Endothelial cell of umbilical vein (primary cell): Measurements from ENCODE around the gene CATSPERD. TPM values are rescaled to one million over a fixed set of nuclear protein-coding genes. Genes with fewer than 3 reads are reported as not detected.

ENCODE experiments used
- BruUV-seq: library from RNA; stranded (reverse); fragments of 400-500 nt; replicated peaks from 2 replicates; lab custom pipeline; 2021; lab: Mats Ljungman, UMichigan
- CTCF ChIA-PET: fragments of 300-600, 350-600 bp; sonication (Branson Sonifier 250); formaldehyde crosslinking; loops from one replicate; lab custom pipeline; 2021; ENCODE audit warnings: antibody characterized with exemption, inconsistent platforms; lab: Charles Lee
- POLR2A ChIA-PET: fragments of 300-600, 350-600 bp; sonication (Branson Sonifier 250); formaldehyde crosslinking; loops from one replicate; lab custom pipeline; 2021; ENCODE audit warnings: antibody characterized with exemption, inconsistent platforms; lab: Charles Lee
- DNase-seq: peaks from one replicate; pipeline ENCODE4 v3.0.0-alpha.2; 2011; ENCODE audit warnings: low read depth, low spot score
- FAIRE-seq: peaks from 2 replicates; lab custom pipeline; 2011; peaks lifted over from hg19 to GRCh38; lab: Jason Lieb, UNC
- H2AFZ ChIP-seq: 2 replicates; pipeline ENCODE4 v1.6.0; 2012; ENCODE audit warnings: low read depth, low read length, control low read depth, inconsistent platforms
- H3K27ac ChIP-seq: 2 replicates; pipeline ENCODE4 v1.5.1; 2011; ENCODE audit warnings: low read depth, mild to moderate bottlenecking, control low read depth, low read length, moderate library complexity; ENCODE audit not compliant: insufficient read depth
- H3K27me3 ChIP-seq, 2 experiments: 2 replicates each; pipeline versions ENCODE4 v1.6.0 to v1.6.1; 2011; ENCODE audit warnings: low read length in 2 of 2, mixed read lengths in 1 of 2; ENCODE audit not compliant: control insufficient read depth in 2 of 2, insufficient read depth in 2 of 2
- H3K36me3 ChIP-seq, 2 experiments: 2 replicates in 1 of 2; 3 replicates in 1 of 2; pipeline ENCODE4 v1.5.1; 2011; ENCODE audit warnings: low read length in 2 of 2, mild to moderate bottlenecking in 1 of 2, moderate library complexity in 1 of 2; ENCODE audit not compliant: control insufficient read depth in 2 of 2, insufficient read depth in 2 of 2; ENCODE audit errors: extremely low read depth in 1 of 2
- H3K4me1 ChIP-seq: 3 replicates; pipeline ENCODE4 v1.5.1; 2011; ENCODE audit warnings: mild to moderate bottlenecking, low read length; ENCODE audit not compliant: control insufficient read depth, insufficient read depth; ENCODE audit errors: extremely low read depth
- H3K4me2 ChIP-seq: 2 replicates; pipeline ENCODE4 v1.6.1; 2011; ENCODE audit warnings: low read length, control low read depth, mixed read lengths; ENCODE audit not compliant: insufficient read depth
- H3K4me3 ChIP-seq, 3 experiments: fragments of 200-600 bp in 1 of 3; sonication (generic), shearing (Covaris generic) in 1 of 3; replicated peaks in 1 of 3; 2 replicates each; pipeline ENCODE4 v1.5.1; 2011 to 2016; ENCODE audit warnings: control low read depth in 3 of 3, low read length in 3 of 3, mild to moderate bottlenecking in 2 of 3, inconsistent platforms in 1 of 3, low read depth in 1 of 3, moderate library complexity in 1 of 3; ENCODE audit not compliant: insufficient read depth in 1 of 3
- H3K79me2 ChIP-seq: 2 replicates; pipeline ENCODE4 v1.6.0; 2012; ENCODE audit warnings: low read length, inconsistent platforms; ENCODE audit not compliant: control insufficient read depth, insufficient read depth
- H3K9ac ChIP-seq: replicated peaks from 2 replicates; pipeline ENCODE3; 2011; ENCODE audit warnings: low read length, control low read depth; ENCODE audit not compliant: insufficient read depth; ENCODE audit errors: extremely low read depth
- H3K9me1 ChIP-seq: replicated peaks from 3 replicates; pipeline ENCODE4 v1.6.0; 2011; ENCODE audit warnings: mild to moderate bottlenecking, low read length; ENCODE audit not compliant: control insufficient read depth, insufficient read depth; ENCODE audit errors: extremely low read depth
- H3K9me3 ChIP-seq: replicated peaks from 2 replicates; pipeline ENCODE4 v1.5.1; 2012; ENCODE audit warnings: low read length, inconsistent platforms; ENCODE audit not compliant: control insufficient read depth, insufficient read depth
- H4K20me1 ChIP-seq: replicated peaks from 2 replicates; pipeline ENCODE3; 2011; ENCODE audit warnings: mild to moderate bottlenecking, low read length; ENCODE audit not compliant: control insufficient read depth, insufficient read depth; ENCODE audit errors: extremely low read depth
- CTCF ChIP-seq, 2 donors: IDR thresholded peaks; 1 replicate in 1 of 2; 2 replicates in 1 of 2; pipeline ENCODE4 v1.5.1; 2011; ENCODE audit warnings: low read length in 2 of 2, mild to moderate bottlenecking in 2 of 2, moderate library complexity in 2 of 2, control low read depth in 1 of 2, inconsistent platforms in 1 of 2, low read depth in 1 of 2; ENCODE audit not compliant: insufficient read depth in 1 of 2; ENCODE audit errors: extremely low read depth in 1 of 2
- EZH2 ChIP-seq: IDR thresholded peaks from 2 replicates; pipeline ENCODE4 v1.6.1; 2012; ENCODE audit warnings: borderline replicate concordance, low read depth, mild to moderate bottlenecking, moderate library complexity, low read length, inconsistent platforms; ENCODE audit not compliant: severe bottlenecking
- FOS ChIP-seq: IDR thresholded peaks from 2 replicates; pipeline ENCODE4 v1.6.1; 2011; ENCODE audit warnings: mild to moderate bottlenecking, low read length, moderate library complexity, borderline replicate concordance; ENCODE audit not compliant: insufficient read depth
- GATA2 ChIP-seq: IDR thresholded peaks from 2 replicates; pipeline ENCODE4 v1.7.0; 2011; ENCODE audit warnings: low read depth, mild to moderate bottlenecking, moderate library complexity, mixed read lengths, low read length; ENCODE audit not compliant: insufficient read length, insufficient read depth
- JUN ChIP-seq: IDR thresholded peaks from 2 replicates; pipeline ENCODE4 v1.6.1; 2011; ENCODE audit warnings: borderline replicate concordance, low read depth; ENCODE audit not compliant: insufficient read length, insufficient read depth
- MYC ChIP-seq: IDR thresholded peaks from one replicate; pipeline ENCODE4 v1.6.1; 2011; ENCODE audit warnings: mild to moderate bottlenecking, low read depth, low read length
- POLR2A ChIP-seq: IDR thresholded peaks from 2 replicates; pipeline ENCODE4 v1.6.1; 2012; ENCODE audit warnings: low read depth, mild to moderate bottlenecking, control low read depth, low read length
- POLR2AphosphoS5 ChIP-seq: IDR thresholded peaks from 2 replicates; pipeline ENCODE4 v1.6.1; 2012; ENCODE audit warnings: low read depth, mild to moderate bottlenecking, control low read depth, low read length, moderate library complexity; ENCODE audit not compliant: insufficient read depth
- dilution Hi-C: fragments of 300-500 bp; cut with MboI; formaldehyde crosslinking; loops from one replicate; pipeline ENCODE4 v1.15.0; 2019; ENCODE audit warnings: low sequenced_read_pairs; ENCODE audit not compliant: extremely low pct_ligation_motif_present
- intact Hi-C: fragments of 100-400 bp; cut with micrococcal nuclease; formaldehyde crosslinking; loops from one replicate; pipeline ENCODE4 v1.10.0; 2022
- polyA plus RNA-seq, 4 experiments: library from polyadenylated mRNA; depleted of rRNA in 3 of 4; stranded (reverse) in 3 of 4; unstranded in 1 of 4; fragments of >200 nt; gene quantifications; 2 replicates each; pipeline versions ENCODE4 v1.2.1 to v1.2.3, GENCODE V29; 2011 to 2012; ENCODE audit warnings: missing spikeins in 1 of 4
- total RNA-seq: library from RNA; stranded (reverse); gene quantifications from 2 replicates; pipeline ENCODE4 v1.2.3, GENCODE V29; 2021
- TF ChIP-seq, protein P1 (sequence below): IDR thresholded peaks from 2 replicates; pipeline ENCODE4 v1.6.1; 2011; ENCODE audit not compliant: insufficient read depth, insufficient read length

The CATSPERD gene
- total and polyA plus RNA-seq, 2 donors (not counting 3 experiments of a cell fraction or from before 2014, with no cell fraction given): not detected

DNA sequence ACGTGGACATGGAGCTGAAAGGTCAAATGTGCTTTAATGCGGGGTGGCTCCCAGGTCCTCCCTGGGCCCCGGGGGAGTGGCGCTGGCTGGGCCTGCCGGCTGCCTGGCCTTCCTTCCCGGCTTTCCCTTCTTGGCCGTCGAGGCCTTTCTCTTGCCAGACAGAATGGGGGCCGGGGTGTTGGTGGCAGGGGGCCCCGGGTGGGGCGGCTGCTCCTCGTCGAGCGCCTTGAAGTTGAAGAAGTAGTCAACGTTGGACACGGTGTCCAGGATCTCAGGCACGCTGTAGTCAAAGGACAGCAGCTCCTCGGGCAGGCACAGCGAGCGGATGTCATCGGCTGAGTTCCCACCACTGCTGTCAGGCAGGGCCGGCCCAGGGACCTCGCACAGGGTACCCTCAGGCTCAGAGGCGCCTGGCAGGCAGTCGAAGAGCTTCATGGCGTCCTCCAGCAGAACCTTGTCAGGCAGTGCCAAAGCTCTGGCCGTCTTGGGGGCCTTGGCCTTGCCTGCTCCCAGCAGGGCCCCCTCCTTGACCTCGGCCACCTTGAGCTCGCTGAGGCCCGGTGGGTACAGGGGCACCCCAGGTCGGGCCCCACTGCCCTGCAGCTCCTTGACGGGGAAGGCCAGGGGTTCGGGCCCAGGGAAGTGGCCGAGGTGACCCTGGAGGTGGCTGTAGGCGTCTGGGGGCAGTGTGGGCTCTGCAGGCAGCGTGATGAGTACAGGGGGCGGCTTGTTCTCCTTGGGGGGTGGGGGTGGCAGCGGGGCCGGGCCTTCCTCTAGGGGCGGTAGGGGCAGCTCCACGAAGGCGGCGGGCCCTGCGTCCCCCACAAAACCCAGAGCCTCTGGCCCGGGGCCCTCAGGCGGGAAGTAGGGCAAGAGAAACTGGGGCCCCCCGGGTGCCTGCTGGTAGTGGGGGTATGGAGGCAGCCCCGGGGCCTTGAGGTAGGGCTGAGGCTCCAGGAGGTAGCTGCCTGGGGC, 62.8 kb downstream of the CATSPERD start:
- H2AFZ ChIP-seq: no peak overlapping the region
- H3K9me3 ChIP-seq: no peaks in the 10 kb centered on the region
- POLR2A ChIA-PET: interaction anchor here (0.6 kb wide), 1 partner anchor 62 kb away, joined by 5 read pairs; no protein-coding TSS in a partner anchor
- H3K9ac ChIP-seq: no peak overlapping the region
- FAIRE-seq: no peak
- H4K20me1 ChIP-seq: no peaks in the 10 kb centered on the region
- no peak overlapping the region for H3K27ac ChIP-seq
- no peaks in the 10 kb centered on the region for H3K27me3 ChIP-seq
- no TSS peak for BruUV-seq
- no peaks in the 10 kb centered on the region for H3K9me1 ChIP-seq
- intact Hi-C loops (no loop called here), dilution Hi-C loops (no loop called here)
- peaks cover 4 to 26% of the 10 kb centered on the region in 2 experiments for H3K36me3 ChIP-seq
- H3K79me2 ChIP-seq: no peaks in the 10 kb centered on the region
- DNase-seq: no peak
- CTCF ChIA-PET: interaction anchor here (1.6 kb wide), 1 partner anchor 21 kb away, joined by 7 read pairs; no protein-coding TSS in a partner anchor
- no peaks in the 10 kb centered on the region for H3K4me1 ChIP-seq
- TF ChIP-seq, protein P1, sequence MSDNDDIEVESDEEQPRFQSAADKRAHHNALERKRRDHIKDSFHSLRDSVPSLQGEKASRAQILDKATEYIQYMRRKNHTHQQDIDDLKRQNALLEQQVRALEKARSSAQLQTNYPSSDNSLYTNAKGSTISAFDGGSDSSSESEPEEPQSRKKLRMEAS: no peak
- no peak for TF ChIP-seq FOS
- TF ChIP-seq GATA2: no peak
- no peak overlapping the region for H3K4me3 ChIP-seq
- H3K4me2 ChIP-seq: no peak overlapping the region

- Histone ChIP-seq H3K27me3 (no peaks in the 10 kb centered on the region), H3K4me1 (no peaks in the 10 kb centered on the region), H3K9me1 (no peaks in the 10 kb centered on the region), H3K27ac (no peak within 1 kb of the TSS), H2AFZ (no peak within 1 kb of the TSS), H3K36me3 (peaks cover 8 to 34% of the 10 kb centered on the region in 2 experiments), H3K4me3 (no peak within 1 kb of the TSS), H3K4me2 (no peak within 1 kb of the TSS), H3K9me3 (no peaks in the 10 kb centered on the region), H3K79me2 (peaks cover 2% of the 10 kb centered on the region), H3K9ac (no peak within 1 kb of the TSS), H4K20me1 (no peaks in the 10 kb centered on the region)
- BruUV-seq: no TSS peak
- POLR2A ChIA-PET: no interaction called here
- dilution Hi-C loops: no loop called here
- FAIRE-seq (no peak), DNase-seq (no peak)
- TF ChIP-seq POLR2AphosphoS5 (no peak), GATA2 (no peak), POLR2A (no peak), EZH2 (no peak), FOS (no peak), CTCF (IDR thresholded peaks at IDR 0.05; ENCODE audit: extremely low read depth in 1 of 2, insufficient read depth in 1 of 2, low read depth in 1 of 2, low read length in 2 of 2) (no peak), JUN (no peak), MYC (no peak)
- TF ChIP-seq, protein P1: no peak
- CTCF ChIA-PET: no interaction called here
- intact Hi-C loops: no loop called here
These were observed 64.2 kb downstream of the CATSPERD start, which contains the start of gene PRR22 for GRCh38 chr19:5784581-5785147. Gene PRR22 (minus strand): TSS chr19:5784746. CDS start chr19:5784660, 86 bp downstream.
